Smooth muscle cell (in vitro differentiated cells): ENCODE measurements around the gene BNIP3. TPM values are rescaled to one million over a fixed set of nuclear protein-coding genes. Genes with fewer than 3 reads are reported as not detected.

Source experiments
- DNase-seq: peaks from one replicate; lab custom pipeline; 2025; ENCODE audit not compliant: unreplicated experiment; lab: John Stamatoyannopoulos, UW
- H2AFZ ChIP-seq: fragments of 200-600 bp; sonication (generic); 2 replicates; pipeline ENCODE4 v1.6.0; 2016; ENCODE audit warnings: antibody characterized with exemption, low read depth, mild to moderate bottlenecking
- H3F3A ChIP-seq: fragments of 200-600 bp; sonication (generic); 2 replicates; pipeline ENCODE4 v1.6.0; 2017; ENCODE audit warnings: antibody characterized with exemption, low read depth
- H3K27ac ChIP-seq: fragments of 200-600 bp; sonication (generic); 2 replicates; pipeline ENCODE4 v1.5.1; 2016; ENCODE audit warnings: low read depth, mild to moderate bottlenecking
- H3K27me3 ChIP-seq: fragments of 200-600 bp; sonication (generic); 2 replicates; pipeline ENCODE4 v1.6.1; 2016; ENCODE audit warnings: low read depth, mild to moderate bottlenecking
- H3K36me3 ChIP-seq: fragments of 200-600 bp; sonication (generic); 2 replicates; pipeline ENCODE4 v1.5.1; 2016; ENCODE audit warnings: low read depth
- H3K4me1 ChIP-seq: fragments of 200-600 bp; sonication (generic); 2 replicates; pipeline ENCODE4 v1.5.1; 2016; ENCODE audit warnings: low read depth
- H3K4me2 ChIP-seq: fragments of 200-600 bp; sonication (generic); 2 replicates; pipeline ENCODE4 v1.6.0; 2016; ENCODE audit warnings: mild to moderate bottlenecking
- H3K4me3 ChIP-seq: fragments of 200-600 bp; sonication (generic); 2 replicates; pipeline ENCODE4 v1.5.1; 2016; ENCODE audit warnings: mild to moderate bottlenecking
- H3K79me2 ChIP-seq: fragments of 200-600 bp; sonication (generic); 2 replicates; pipeline ENCODE4 v1.6.0; 2016; ENCODE audit warnings: low read depth, mild to moderate bottlenecking
- H3K9ac ChIP-seq: fragments of 200-600 bp; sonication (generic); 2 replicates; pipeline ENCODE4 v1.6.0; 2016; ENCODE audit warnings: low read depth
- H3K9me3 ChIP-seq: fragments of 200-600 bp; sonication (generic); replicated peaks from 2 replicates; pipeline ENCODE4 v1.5.1; 2016; ENCODE audit warnings: low read depth
- H4K20me1 ChIP-seq: fragments of 200-600 bp; sonication (generic); 2 replicates; pipeline ENCODE4 v1.6.0; 2016; ENCODE audit warnings: low read depth
- CTCF ChIP-seq: fragments of 200-600 bp; sonication (generic); IDR thresholded peaks from 2 replicates; pipeline ENCODE4 v1.5.1; 2017; ENCODE audit warnings: borderline replicate concordance, mild to moderate bottlenecking, antibody characterized with exemption; ENCODE audit not compliant: insufficient read depth, poor library complexity, severe bottlenecking
- WGBS: methylation state at CpG from one replicate; pipeline ENCODE4 v1.1.7; 2016; ENCODE audit warnings: low lambda C conversion rate; 5-methylcytosine and 5-hydroxymethylcytosine counted together
- polyA plus RNA-seq: library from polyadenylated mRNA; unstranded; fragments of >200 nt; fragmentation: Nextera tagmentation; extraction: Ambion mirVana; gene quantifications from 2 replicates; pipeline ENCODE4 v1.2.1, GENCODE V29; 2016
- total RNA-seq: library from RNA; depleted of rRNA; stranded (reverse); fragments of >200 nt; gene quantifications from 2 replicates; pipeline ENCODE4 v1.2.3, GENCODE V29; 2014

BNIP3 gene
- total and polyA plus RNA-seq, 2 experiments from 2014 or later = 213 to 292 TPM

- H3K4me3 ChIP-seq = no peak overlapping the region
- no peak overlapping the region for H3K9ac ChIP-seq
- no peaks in the 10 kb centered on the region for H3K36me3 ChIP-seq
- H3K27ac ChIP-seq = no peak overlapping the region
- no peaks in the 10 kb centered on the region for H3F3A ChIP-seq
- no peak overlapping the region for H2AFZ ChIP-seq
- DNase-seq = no peak
- H3K4me2 ChIP-seq = no peak overlapping the region
- H3K4me1 ChIP-seq = no peaks in the 10 kb centered on the region
- TF ChIP-seq CTCF = no peak
- H3K9me3 ChIP-seq = no peaks in the 10 kb centered on the region
- no peaks in the 10 kb centered on the region for H3K79me2 ChIP-seq
- 95% methylated on average over 14 of the region's 16 CpGs for WGBS
- peaks cover 22% of the 10 kb centered on the region for H3K27me3 ChIP-seq
- H4K20me1 ChIP-seq = no peaks in the 10 kb centered on the region
These were observed 39.9 kb upstream of the BNIP3 start for GRCh38 chr10:132021504-132022143.

- Histone ChIP-seq H3K4me3 (no peak overlapping the region), H3K9me3 (no peaks in the 10 kb centered on the region), H3K4me2 (no peak overlapping the region), H3K36me3 (no peaks in the 10 kb centered on the region), H4K20me1 (no peaks in the 10 kb centered on the region), H3K27me3 (peaks cover 22% of the 10 kb centered on the region), H3K4me1 (no peaks in the 10 kb centered on the region), H3K27ac (no peak overlapping the region), H3K9ac (no peak overlapping the region), H3F3A (no peaks in the 10 kb centered on the region), H2AFZ (no peak overlapping the region), H3K79me2 (no peaks in the 10 kb centered on the region)
- no peak for TF ChIP-seq CTCF
- DNase-seq = no peak
- WGBS = 93% methylated on average over 24 of the region's 24 CpGs
These were observed 39.3 kb upstream of the BNIP3 start for GRCh38 chr10:132021046-132021445.

- WGBS = 91% methylated on average over 13 of the region's 13 CpGs
- Histone ChIP-seq H3K9ac (no peak overlapping the region), H4K20me1 (no peaks in the 10 kb centered on the region), H3K27me3 (peaks cover 22% of the 10 kb centered on the region), H3K27ac (no peak overlapping the region), H3F3A (no peaks in the 10 kb centered on the region), H3K9me3 (no peaks in the 10 kb centered on the region), H3K4me2 (no peak overlapping the region), H2AFZ (no peak overlapping the region), H3K79me2 (no peaks in the 10 kb centered on the region), H3K4me1 (no peaks in the 10 kb centered on the region), H3K4me3 (no peak overlapping the region), H3K36me3 (no peaks in the 10 kb centered on the region)
- no peak for DNase-seq
- TF ChIP-seq CTCF = no peak
These were observed 38.7 kb upstream of the BNIP3 start for GRCh38 chr10:132020456-132020855.

GRCh38 chr10:132019366-132019765, 37.6 kb upstream of the BNIP3 start:
- 94% methylated on average over 7 of the region's 7 CpGs for WGBS
- no peak overlapping the region for H3K9ac ChIP-seq
- no peaks in the 10 kb centered on the region for H3K9me3 ChIP-seq
- no peaks in the 10 kb centered on the region for H3F3A ChIP-seq
- no peaks in the 10 kb centered on the region for H3K36me3 ChIP-seq
- H3K27me3 ChIP-seq = peaks cover 12% of the 10 kb centered on the region
- no peak overlapping the region for H3K4me2 ChIP-seq
- no peak overlapping the region for H3K27ac ChIP-seq
- no peak for DNase-seq
- no peaks in the 10 kb centered on the region for H3K79me2 ChIP-seq
- TF ChIP-seq CTCF = no peak
- H4K20me1 ChIP-seq = no peaks in the 10 kb centered on the region
- no peaks in the 10 kb centered on the region for H3K4me1 ChIP-seq
- H3K4me3 ChIP-seq = no peak overlapping the region
- H2AFZ ChIP-seq = no peak overlapping the region
